Activated T-cell treated with anti-CD3 and anti-CD28 coated beads, Interleukin-2, amount 50 U/mL, for 48 hours (primary cell): ENCODE data around the gene ERCC4.

Experiments used
- DNase-seq, 2 experiments: peaks; one replicate each; pipeline ENCODE4 v3.0.0-alpha.2; 2020

Gene ERCC4

GRCh38 chr16:13996778-13997288, 76.9 kb downstream of the ERCC4 start:
- no peak for DNase-seq

GRCh38 chr16:13997526-13997925, 77.6 kb downstream of the ERCC4 start:
- no peak for DNase-seq

- DNase-seq, result no peak
Observed at GRCh38 chr16:13997933-13998332, 78.0 kb downstream of the ERCC4 start.

- no peak for DNase-seq
Observed at GRCh38 chr16:13999071-13999894, 79.3 kb downstream of the ERCC4 start.

GRCh38 chr16:13999895-14000425, 80.0 kb downstream of the ERCC4 start:
- DNase-seq, result no peak

- no peak for DNase-seq
Observed at GRCh38 chr16:14001521-14001920, 81.6 kb downstream of the ERCC4 start.
